Measurements from ENCODE around the gene AP5S1. TPM values are rescaled to one million over a fixed set of nuclear protein-coding genes. Genes with fewer than 3 reads are reported as not detected.
A peak's percentile ranks its signal among the peaks of the same experiment; 100 is the strongest.

AP5S1 gene
- polyA plus RNA-seq, 3 donors, result 6.6 to 10.8 (median 8.6) TPM

DNA sequence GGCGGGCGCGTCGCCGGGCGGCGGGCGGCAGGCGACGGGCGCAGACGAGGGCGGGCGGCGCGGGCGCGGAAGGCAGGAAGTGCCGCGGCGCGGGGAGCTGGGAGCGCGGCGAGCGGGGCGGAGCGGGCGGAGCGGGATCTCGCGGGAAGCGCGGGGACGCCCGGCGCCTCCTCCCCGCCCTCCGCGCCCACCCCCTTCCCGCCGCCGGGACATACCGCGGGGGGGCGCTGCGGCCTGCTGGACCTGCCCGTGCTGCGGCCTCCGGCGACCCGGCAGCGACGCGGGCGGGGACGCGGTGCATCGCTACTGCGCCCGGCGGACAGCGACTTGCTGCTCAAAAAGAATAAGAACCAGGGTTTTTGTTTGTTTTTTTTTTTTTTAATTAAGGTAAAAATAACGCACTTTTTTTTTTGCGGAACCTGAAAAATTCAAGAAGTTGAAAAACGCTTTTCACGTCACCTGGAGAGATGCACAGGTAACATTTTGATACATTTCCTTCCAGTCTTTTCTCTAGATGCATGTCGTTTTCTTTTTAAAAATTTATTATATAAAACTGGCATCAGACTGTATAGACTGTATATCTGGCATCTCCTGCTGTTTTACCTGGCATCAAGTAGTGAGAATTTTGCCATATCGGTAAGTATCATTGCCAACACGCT lies 33.6 kb upstream of the AP5S1 start, which contains the start of gene CENPB:
TSS of gene CENPB (minus strand) at position 76 of the 659 bp plus-strand sequence. CDS start 257 bp downstream, outside the sequence.
- Mint-ChIP-seq H3K4me1 (peaks cover 31% of the 10 kb centered on the region), H3K4me3 (peak within 1 kb of the TSS; percentile 87 to 94), H3K9me3 (no peaks in the 10 kb centered on the region), H3K36me3 (peaks cover 7 to 14% of the 10 kb centered on the region in 2 donors), H3K27me3 (ENCODE audit: low read depth in 3 of 3) (peaks cover 0 to 2% (median 1%) of the 10 kb centered on the region in 3 donors), H3K27ac (peak within 1 kb of the TSS; percentile 68 to 91 (median 86))
- peaks cover 26 to 39% of the 10 kb centered on the region in 2 donors for H3K4me1 ChIP-seq (ENCODE audit: control insufficient read depth in 1 of 2, insufficient read depth in 2 of 2, low read length in 2 of 2)
- H3K4me3 ChIP-seq (replicated peaks in 1 of 3; ENCODE audit: low read depth in 2 of 3, low read length in 3 of 3), result peak within 1 kb of the TSS; percentile 52 to 79 (median 73)
- intact Hi-C loops (cut with micrococcal nuclease), result loop anchor here (2.0 to 10.0 kb wide), 2 partner anchors 34 to 58 kb away; partner anchors contain the start of genes AP5S1 (in 2 of the 2) and MAVS (in 1 of the 2)
- H2AFZ ChIP-seq (ENCODE audit: insufficient read depth, low read depth, low read length, poor library complexity, severe bottlenecking), result peak within 1 kb of the TSS; percentile 61
- no peaks in the 10 kb centered on the region for H3K9me3 ChIP-seq (replicated peaks in 1 of 2; ENCODE audit: control insufficient read depth in 1 of 2, insufficient read depth in 1 of 2, low read length in 2 of 2)
- H3K27me3 ChIP-seq (ENCODE audit: control insufficient read depth in 2 of 2, insufficient read depth in 2 of 2, low read length in 2 of 2), result no peaks in the 10 kb centered on the region
- peak within 1 kb of the TSS; percentile 30 to 58 for H3K27ac ChIP-seq (ENCODE audit: low read depth in 1 of 2, low read length in 2 of 2)
- WGBS (ENCODE audit: insufficient coverage), result under 1% methylated on average over 45 of the region's 70 CpGs
- H4K20me1 ChIP-seq (ENCODE audit: insufficient read depth, low read length), result peaks cover 43% of the 10 kb centered on the region
- peak within 1 kb of the TSS; percentile 93 for H3K4me2 ChIP-seq (replicated peaks; ENCODE audit: extremely low read depth, low read length, poor library complexity, severe bottlenecking)
- peaks cover 29% of the 10 kb centered on the region for H3K79me2 ChIP-seq (ENCODE audit: insufficient read depth, low read length)
- H3K36me3 ChIP-seq (replicated peaks in 1 of 2; ENCODE audit: control insufficient read depth in 1 of 2, insufficient read depth in 2 of 2, low read length in 2 of 2), result peaks cover 4 to 7% of the 10 kb centered on the region in 2 donors
- H3K9ac ChIP-seq (ENCODE audit: insufficient read depth, low read length, poor library complexity, severe bottlenecking), result peak within 1 kb of the TSS; percentile 73
- peak; percentile 85 to 89 (median 86) for DNase-seq
- TF ChIP-seq, protein P1, sequence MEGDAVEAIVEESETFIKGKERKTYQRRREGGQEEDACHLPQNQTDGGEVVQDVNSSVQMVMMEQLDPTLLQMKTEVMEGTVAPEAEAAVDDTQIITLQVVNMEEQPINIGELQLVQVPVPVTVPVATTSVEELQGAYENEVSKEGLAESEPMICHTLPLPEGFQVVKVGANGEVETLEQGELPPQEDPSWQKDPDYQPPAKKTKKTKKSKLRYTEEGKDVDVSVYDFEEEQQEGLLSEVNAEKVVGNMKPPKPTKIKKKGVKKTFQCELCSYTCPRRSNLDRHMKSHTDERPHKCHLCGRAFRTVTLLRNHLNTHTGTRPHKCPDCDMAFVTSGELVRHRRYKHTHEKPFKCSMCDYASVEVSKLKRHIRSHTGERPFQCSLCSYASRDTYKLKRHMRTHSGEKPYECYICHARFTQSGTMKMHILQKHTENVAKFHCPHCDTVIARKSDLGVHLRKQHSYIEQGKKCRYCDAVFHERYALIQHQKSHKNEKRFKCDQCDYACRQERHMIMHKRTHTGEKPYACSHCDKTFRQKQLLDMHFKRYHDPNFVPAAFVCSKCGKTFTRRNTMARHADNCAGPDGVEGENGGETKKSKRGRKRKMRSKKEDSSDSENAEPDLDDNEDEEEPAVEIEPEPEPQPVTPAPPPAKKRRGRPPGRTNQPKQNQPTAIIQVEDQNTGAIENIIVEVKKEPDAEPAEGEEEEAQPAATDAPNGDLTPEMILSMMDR (IDR thresholded peaks at IDR 0.05), result peak; percentile 90

- peak in 1 of 3 donors; percentile 11 for DNase-seq
- peaks cover 7 to 14% of the 10 kb centered on the region in 2 donors for H3K36me3 Mint-ChIP-seq
- Histone ChIP-seq H3K27ac (ENCODE audit: low read depth in 1 of 2, low read length in 2 of 2) (no peak overlapping the region), H3K4me2 (replicated peaks; ENCODE audit: extremely low read depth, low read length, poor library complexity, severe bottlenecking) (peak overlapping the region; percentile 58), H3K9me3 (replicated peaks in 1 of 2; ENCODE audit: control insufficient read depth in 1 of 2, insufficient read depth in 1 of 2, low read length in 2 of 2) (no peaks in the 10 kb centered on the region), H4K20me1 (ENCODE audit: insufficient read depth, low read length) (peaks cover 37% of the 10 kb centered on the region), H3K4me3 (replicated peaks in 1 of 3; ENCODE audit: low read depth in 2 of 3, low read length in 3 of 3) (peak overlapping the region in 1 of 3 experiments; percentile 53), H3K4me1 (ENCODE audit: control insufficient read depth in 1 of 2, insufficient read depth in 2 of 2, low read length in 2 of 2) (peaks cover 26 to 39% of the 10 kb centered on the region in 2 donors), H3K79me2 (ENCODE audit: insufficient read depth, low read length) (peaks cover 29% of the 10 kb centered on the region), H2AFZ (ENCODE audit: insufficient read depth, low read depth, low read length, poor library complexity, severe bottlenecking) (no peak overlapping the region), H3K9ac (ENCODE audit: insufficient read depth, low read length, poor library complexity, severe bottlenecking) (peak overlapping the region; percentile 43), H3K27me3 (ENCODE audit: control insufficient read depth in 2 of 2, insufficient read depth in 2 of 2, low read length in 2 of 2) (no peaks in the 10 kb centered on the region), H3K36me3 (replicated peaks in 1 of 2; ENCODE audit: control insufficient read depth in 1 of 2, insufficient read depth in 2 of 2, low read length in 2 of 2) (peaks cover 4 to 7% of the 10 kb centered on the region in 2 donors)
- 91% methylated on average over 4 of the region's 5 CpGs for WGBS (ENCODE audit: insufficient coverage)
- peaks cover 0 to 2% (median 1%) of the 10 kb centered on the region in 3 donors for H3K27me3 Mint-ChIP-seq (ENCODE audit: low read depth in 3 of 3)
- H3K9me3 Mint-ChIP-seq, result no peaks in the 10 kb centered on the region
- intact Hi-C loops (cut with micrococcal nuclease), result loop anchor here (2.0 to 10.0 kb wide), 2 partner anchors 33 to 57 kb away; partner anchors contain the start of genes AP5S1 (in 2 of the 2) and MAVS (in 1 of the 2)
- peaks cover 31% of the 10 kb centered on the region for H3K4me1 Mint-ChIP-seq
- no peak overlapping the region for H3K4me3 Mint-ChIP-seq
- H3K27ac Mint-ChIP-seq, result no peak overlapping the region
- TF ChIP-seq, protein P1 (IDR thresholded peaks at IDR 0.05), result no peak
Measured at GRCh38 chr20:3787324-3788014, 32.9 kb upstream of the AP5S1 start.

Data from CD14-positive monocyte (primary cell).